ENCODE measurements around the gene COX4I1.

COX4I1 gene

GRCh38 chr16:85853547-85854545, 54.4 kb downstream of the COX4I1 start:
- DNase-seq, result no peak
- TF ChIP-seq GATA1 (IDR thresholded peaks at IDR 0.05; ENCODE audit: low read depth, low read length), result no peak
- TF ChIP-seq POLR2A (IDR thresholded peaks at IDR 0.05; ENCODE audit: low read length), result no peak

- DNase-seq, result no peak
- no peak for TF ChIP-seq POLR2A (IDR thresholded peaks at IDR 0.05; ENCODE audit: low read length)
- no peak for TF ChIP-seq GATA1 (IDR thresholded peaks at IDR 0.05; ENCODE audit: low read depth, low read length)
Observed at GRCh38 chr16:85854935-85855334, 55.4 kb downstream of the COX4I1 start.

GRCh38 chr16:85856079-85856478, 56.6 kb downstream of the COX4I1 start:
- no peak for DNase-seq
- no peak for TF ChIP-seq GATA1 (IDR thresholded peaks at IDR 0.05; ENCODE audit: low read depth, low read length)
- TF ChIP-seq POLR2A (IDR thresholded peaks at IDR 0.05; ENCODE audit: low read length), result no peak

GRCh38 chr16:85856585-85856984, 57.1 kb downstream of the COX4I1 start:
- DNase-seq, result no peak
- TF ChIP-seq POLR2A (IDR thresholded peaks at IDR 0.05; ENCODE audit: low read length) (no peak), GATA1 (IDR thresholded peaks at IDR 0.05; ENCODE audit: low read depth, low read length) (no peak)

Data from erythroblast (primary cell).